Mesodermal cell (in vitro differentiated cells): Measurements from ENCODE around the gene DOCK7.

Experiments used
- H3K27ac ChIP-seq: 2 replicates; pipeline ENCODE4 v1.7.0; 2013; ENCODE audit warnings: mild to moderate bottlenecking, low read depth, low read length, moderate library complexity; ENCODE audit not compliant: severe bottlenecking
- H3K36me3 ChIP-seq: 2 replicates; pipeline ENCODE4 v1.7.1; 2013; ENCODE audit warnings: mild to moderate bottlenecking, low read length, moderate library complexity; ENCODE audit not compliant: control insufficient read depth, insufficient read depth
- H3K4me1 ChIP-seq: one replicate; pipeline ENCODE4 v1.7.1; 2013; ENCODE audit warnings: mild to moderate bottlenecking, low read length; ENCODE audit not compliant: insufficient read depth, control insufficient read depth, poor library complexity, severe bottlenecking
- H3K4me3 ChIP-seq: 2 replicates; pipeline ENCODE4 v1.7.0; 2013; ENCODE audit warnings: low read length, control low read depth, mild to moderate bottlenecking; ENCODE audit not compliant: insufficient read depth, poor library complexity, severe bottlenecking; ENCODE audit errors: extremely low read depth
- H3K9me3 ChIP-seq: 2 replicates; pipeline ENCODE4 v1.7.1; 2013; ENCODE audit warnings: mild to moderate bottlenecking, low read length, moderate library complexity; ENCODE audit not compliant: control insufficient read depth
- WGBS, 2 experiments: methylation state at CpG; one replicate each; pipeline ENCODE4 v1.1.5; 2013; ENCODE audit warnings: missing lambda C conversion rate in 2 of 2; ENCODE audit not compliant: insufficient coverage in 2 of 2; 5-methylcytosine and 5-hydroxymethylcytosine counted together

DOCK7 gene

GRCh38 chr1:62500210-62500609 lies 188.0 kb downstream of the DOCK7 start:
- no peak overlapping the region for H3K27ac ChIP-seq
- peaks cover 10% of the 10 kb centered on the region for H3K36me3 ChIP-seq
- H3K4me3 ChIP-seq = no peak overlapping the region
- no peaks in the 10 kb centered on the region for H3K4me1 ChIP-seq
- no peaks in the 10 kb centered on the region for H3K9me3 ChIP-seq

DNA sequence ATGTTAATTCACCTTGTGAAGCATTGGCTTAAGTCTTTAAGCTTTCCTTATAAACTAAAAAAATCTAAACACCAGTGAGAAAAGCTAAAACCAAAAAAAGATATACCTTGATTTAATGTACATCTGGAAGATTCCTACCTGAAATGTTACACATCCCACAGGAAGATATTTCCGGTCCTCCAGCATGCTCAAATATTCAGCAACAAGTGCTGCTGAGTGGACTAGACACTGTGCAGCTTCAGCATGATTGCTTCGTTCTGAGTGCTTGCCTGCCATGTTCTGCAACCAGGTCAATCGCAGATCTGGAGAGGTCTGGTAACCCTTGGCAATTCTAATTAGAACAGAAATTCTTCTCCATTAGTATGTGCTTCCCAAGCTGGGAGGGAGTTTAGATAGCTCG lies 194.0 kb downstream of the DOCK7 start:
- WGBS, 2 experiments = 98 to 100% methylated on average over 2 to 4 of the region's 4 CpGs
- Histone ChIP-seq H3K4me1 (no peaks in the 10 kb centered on the region), H3K36me3 (peaks cover 30% of the 10 kb centered on the region), H3K27ac (no peak overlapping the region), H3K4me3 (no peak overlapping the region), H3K9me3 (no peaks in the 10 kb centered on the region)

DNA sequence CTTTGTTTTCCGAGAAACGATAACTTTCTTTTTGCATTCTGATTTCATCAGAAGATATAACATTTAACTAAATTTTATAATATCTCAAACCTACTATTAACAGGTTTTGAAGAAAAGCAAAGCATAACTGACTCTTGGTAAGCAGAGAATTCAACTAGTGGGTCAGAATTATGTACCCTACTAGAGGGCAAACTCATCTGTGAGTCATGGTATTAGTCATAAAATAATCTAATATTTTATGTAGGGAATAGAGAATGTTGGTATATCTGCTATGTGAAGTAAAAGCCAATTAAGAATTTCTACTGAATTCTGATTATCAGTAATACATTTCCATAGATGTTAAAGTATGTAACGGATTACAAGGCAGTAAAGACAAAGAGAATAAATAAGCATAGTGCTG lies 194.5 kb downstream of the DOCK7 start:
- WGBS, 2 experiments = no CpG with 5 or more reads among the region's 3 CpGs
- Histone ChIP-seq H3K4me1 (no peaks in the 10 kb centered on the region), H3K4me3 (no peak overlapping the region), H3K36me3 (peaks cover 33% of the 10 kb centered on the region), H3K27ac (no peak overlapping the region), H3K9me3 (no peaks in the 10 kb centered on the region)

DNA sequence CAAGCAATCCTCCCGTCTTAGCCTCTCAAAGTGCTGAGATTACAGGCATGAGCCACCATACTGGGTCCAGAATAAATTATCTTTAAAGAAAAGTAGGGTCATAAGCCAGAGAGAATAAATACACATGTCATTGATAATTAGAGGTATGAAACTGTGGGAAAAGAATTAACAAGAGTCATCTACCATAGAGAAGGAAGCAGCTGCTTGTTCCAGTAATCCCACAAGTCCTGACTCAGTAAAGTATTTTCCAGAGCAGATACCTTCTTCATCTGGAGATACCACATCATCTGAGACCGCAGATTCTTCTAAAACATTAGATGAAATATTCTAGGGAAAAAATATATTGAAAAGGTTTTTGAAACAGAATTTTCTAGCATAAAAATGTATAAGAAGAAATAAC lies 195.7 kb downstream of the DOCK7 start:
- Histone ChIP-seq H3K36me3 (peaks cover 39% of the 10 kb centered on the region), H3K4me3 (no peak overlapping the region), H3K9me3 (no peaks in the 10 kb centered on the region), H3K27ac (no peak overlapping the region), H3K4me1 (no peaks in the 10 kb centered on the region)
- 100% methylated on average over 1 of the region's 2 CpGs; no CpG with 5 or more reads in 1 of the 2 experiments for WGBS, 2 experiments

DNA sequence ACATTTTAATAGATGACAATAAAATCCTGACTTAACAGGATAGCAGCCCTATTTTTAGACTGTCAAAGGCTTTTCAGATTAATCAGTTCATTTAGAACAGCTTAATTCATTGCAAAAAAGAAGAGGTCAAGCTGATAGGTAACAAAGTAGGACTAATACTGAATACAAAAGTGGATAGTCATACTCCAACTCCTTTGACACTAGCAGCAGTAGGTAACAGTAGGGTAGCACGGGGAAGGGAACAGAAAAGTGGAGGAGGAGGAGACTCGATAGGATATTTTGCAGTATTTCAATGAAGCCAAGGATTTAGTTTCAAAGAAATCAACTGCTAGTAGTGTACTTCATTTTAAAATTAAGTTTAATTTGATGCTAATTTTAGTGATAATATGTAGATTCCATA lies 200.2 kb downstream of the DOCK7 start:
- Histone ChIP-seq H3K4me1 (no peaks in the 10 kb centered on the region), H3K9me3 (no peaks in the 10 kb centered on the region), H3K36me3 (peaks cover 29% of the 10 kb centered on the region), H3K4me3 (no peak overlapping the region), H3K27ac (no peak overlapping the region)
- no CpG with 5 or more reads among the region's 2 CpGs for WGBS, 2 experiments

- no peaks in the 10 kb centered on the region for H3K9me3 ChIP-seq
- peaks cover 14% of the 10 kb centered on the region for H3K36me3 ChIP-seq
- H3K4me3 ChIP-seq = no peak overlapping the region
Measured at GRCh38 chr1:62484824-62485468, 203.2 kb downstream of the DOCK7 start.

DNA sequence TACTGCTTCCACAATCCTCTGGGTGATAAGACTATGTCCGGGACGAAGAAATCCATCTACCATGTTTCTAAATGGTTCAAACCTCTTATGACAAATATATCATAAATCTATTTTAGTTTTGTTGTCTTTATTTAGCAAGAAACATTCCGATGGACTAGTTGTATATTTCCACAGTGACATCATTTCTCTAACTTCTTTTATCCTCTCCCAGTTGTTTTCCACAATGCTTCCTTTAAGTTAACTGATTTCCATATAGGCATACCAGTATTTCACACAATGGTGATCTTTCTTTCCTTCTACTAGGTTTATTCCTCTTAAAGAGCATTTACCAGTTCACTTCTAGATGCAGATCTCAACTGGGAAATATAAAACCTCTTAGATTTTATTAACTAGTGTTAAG lies 206.5 kb downstream of the DOCK7 start:
- Histone ChIP-seq H3K4me1 (no peaks in the 10 kb centered on the region), H3K36me3 (peaks cover 2% of the 10 kb centered on the region), H3K9me3 (no peaks in the 10 kb centered on the region), H3K4me3 (no peak overlapping the region), H3K27ac (no peak overlapping the region)
- WGBS, 2 experiments = 100% methylated on average over 1 of the region's 3 CpGs

More at GRCh38 chr1:62484824-62485468, 203.2 kb downstream of the DOCK7 start:
- 82 to 100% methylated on average over 3 to 4 of the region's 5 CpGs for WGBS, 2 experiments
- H3K27ac ChIP-seq = no peak overlapping the region
- H3K4me1 ChIP-seq = no peaks in the 10 kb centered on the region

DNA sequence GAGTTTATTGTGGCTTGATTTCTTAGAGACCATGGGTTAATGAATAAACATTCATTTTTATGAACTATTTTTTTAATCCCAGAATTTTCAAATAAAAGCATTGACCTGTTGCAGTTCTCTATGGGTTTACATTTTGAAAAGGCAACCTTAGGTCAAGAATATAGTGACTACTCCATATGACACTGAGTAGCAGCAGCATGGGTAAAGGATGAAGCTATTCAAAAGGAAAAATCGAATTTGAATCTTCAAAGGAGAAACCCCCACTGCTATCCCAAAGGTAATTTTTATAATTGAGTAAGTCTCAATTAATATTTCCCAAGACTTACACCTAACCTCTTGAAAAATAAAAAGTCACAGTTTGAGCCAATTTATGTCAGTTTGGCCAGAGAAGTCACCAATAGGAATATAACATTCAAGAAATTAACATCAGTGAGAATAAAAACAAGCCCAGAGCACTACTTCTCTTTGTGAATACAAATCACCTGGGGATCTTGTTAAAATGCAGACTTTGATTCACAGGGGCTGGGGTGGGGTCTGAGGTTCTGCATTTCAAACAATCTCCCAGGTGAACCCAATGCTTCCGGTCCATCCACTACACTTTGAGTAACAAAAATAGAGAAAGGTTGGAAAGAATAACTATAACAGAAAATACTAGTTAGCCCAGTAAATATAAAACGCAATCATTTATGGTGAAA lies 211.5 kb downstream of the DOCK7 start:
- Histone ChIP-seq H3K4me1 (no peaks in the 10 kb centered on the region), H3K27ac (no peak overlapping the region), H3K4me3 (no peak overlapping the region), H3K9me3 (no peaks in the 10 kb centered on the region), H3K36me3 (peaks cover 38% of the 10 kb centered on the region)
- no CpG with 5 or more reads among the region's 3 CpGs for WGBS, 2 experiments

DNA sequence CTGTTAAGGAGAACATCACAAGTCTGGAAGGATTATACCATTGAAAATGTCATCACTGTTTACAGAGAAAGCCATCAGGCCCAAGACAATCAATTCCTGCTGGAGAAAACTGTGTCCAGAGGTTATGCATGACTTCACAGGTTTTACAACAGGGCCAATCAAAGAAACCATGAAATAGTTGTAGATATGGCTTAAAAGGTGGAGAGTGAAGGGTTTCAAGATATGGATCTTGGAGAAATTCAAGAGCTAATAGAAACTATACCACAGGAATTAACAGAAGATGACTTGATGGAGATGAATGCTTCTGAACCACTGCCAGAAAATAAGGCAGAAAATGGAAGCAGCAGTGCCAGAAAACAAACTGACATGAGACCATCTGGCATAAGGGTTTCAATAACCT lies 221.1 kb downstream of the DOCK7 start:
- Histone ChIP-seq H3K4me3 (no peak overlapping the region), H3K9me3 (peaks cover 5% of the 10 kb centered on the region), H3K4me1 (no peaks in the 10 kb centered on the region), H3K27ac (no peak overlapping the region), H3K36me3 (peaks cover 58% of the 10 kb centered on the region)

GRCh38 chr1:62462370-62462769 lies 225.8 kb downstream of the DOCK7 start:
- H3K4me3 ChIP-seq = no peak overlapping the region
- H3K36me3 ChIP-seq = peaks cover 26% of the 10 kb centered on the region
- WGBS, 2 experiments = 92% methylated on average over 2 of the region's 3 CpGs; no CpG with 5 or more reads in 1 of the 2 experiments
- no peaks in the 10 kb centered on the region for H3K4me1 ChIP-seq
- H3K27ac ChIP-seq = no peak overlapping the region
- H3K9me3 ChIP-seq = no peaks in the 10 kb centered on the region

GRCh38 chr1:62457955-62458354 lies 230.2 kb downstream of the DOCK7 start:
- Histone ChIP-seq H3K27ac (no peak overlapping the region), H3K36me3 (peaks cover 34% of the 10 kb centered on the region), H3K4me1 (no peaks in the 10 kb centered on the region), H3K4me3 (no peak overlapping the region), H3K9me3 (no peaks in the 10 kb centered on the region)
- 81 to 89% methylated on average over 2 to 7 of the region's 7 CpGs for WGBS, 2 experiments
